8988T (cell line): Measurements from ENCODE around the gene LAMC1.

Experiments used
- DNase-seq: peaks from one replicate; pipeline ENCODE4 v3.0.0; 2011

Gene LAMC1

GRCh38 chr1:183023146-183023600, at the start of gene LAMC1:
TSS of gene LAMC1 (plus strand) at chr1:183023420. CDS start at chr1:183023717, 297 bp downstream.
- peak; percentile 74 for DNase-seq

- no peak for DNase-seq
These were observed 48.6 kb upstream of the LAMC1 start for GRCh38 chr1:182974506-182975191.

GRCh38 chr1:182977480-182977879, 45.7 kb upstream of the LAMC1 start:
- no peak for DNase-seq

- no peak for DNase-seq
These were observed 44.9 kb upstream of the LAMC1 start for GRCh38 chr1:182978151-182978853.

GRCh38 chr1:182984138-182984537, 39.1 kb upstream of the LAMC1 start:
- no peak for DNase-seq

- no peak for DNase-seq
These were observed 38.6 kb upstream of the LAMC1 start for GRCh38 chr1:182984621-182985020.

GRCh38 chr1:182985876-182986275, 37.3 kb upstream of the LAMC1 start:
- DNase-seq = no peak

GRCh38 chr1:182990413-182991144, 32.6 kb upstream of the LAMC1 start:
- no peak for DNase-seq

GRCh38 chr1:182993746-182994145, 29.5 kb upstream of the LAMC1 start:
- DNase-seq = no peak

- no peak for DNase-seq
These were observed 27.3 kb upstream of the LAMC1 start for GRCh38 chr1:182995894-182996293.

GRCh38 chr1:182996816-182997215, 26.4 kb upstream of the LAMC1 start:
- DNase-seq = no peak

- no peak for DNase-seq
These were observed 24.7 kb upstream of the LAMC1 start for GRCh38 chr1:182998482-182998881.

- DNase-seq = no peak
These were observed 22.9 kb upstream of the LAMC1 start for GRCh38 chr1:183000167-183000962.

- DNase-seq = no peak
These were observed 21.0 kb upstream of the LAMC1 start for GRCh38 chr1:183002267-183002666.

- no peak for DNase-seq
These were observed 20.4 kb upstream of the LAMC1 start for GRCh38 chr1:183002797-183003196.

GRCh38 chr1:183003203-183003602, 20.0 kb upstream of the LAMC1 start:
- no peak for DNase-seq

GRCh38 chr1:183004141-183004540, 19.1 kb upstream of the LAMC1 start:
- DNase-seq = no peak

- no peak for DNase-seq
These were observed 11.4 kb upstream of the LAMC1 start for GRCh38 chr1:183011859-183012258.

GRCh38 chr1:183012301-183012994, 10.8 kb upstream of the LAMC1 start:
- DNase-seq = no peak

GRCh38 chr1:183019139-183019740, 4.0 kb upstream of the LAMC1 start:
- no peak for DNase-seq

- no peak for DNase-seq
These were observed 3.4 kb upstream of the LAMC1 start for GRCh38 chr1:183019860-183020259.
